RPMI7951 (cell line): ENCODE measurements around the gene RAD9A. TPM values are rescaled to one million over a fixed set of nuclear protein-coding genes. Genes with fewer than 3 reads are reported as not detected.
A peak's percentile ranks its signal among the peaks of the same experiment; 100 is the strongest.

Source experiments
- DNase-seq: peaks from one replicate; pipeline ENCODE4 v3.0.0-alpha.2; 2012; ENCODE audit warnings: low read depth
- total RNA-seq: library from RNA; depleted of rRNA; stranded (reverse); fragments of >200 nt; shearing (Covaris generic); gene quantifications from 2 replicates; pipeline ENCODE4 v1.2.3, GENCODE V29; 2014; rRNA removed

The RAD9A gene
- total RNA-seq = 8.5 and 13.8 TPM in 2 replicates

GRCh38 chr11:67391304-67392182 is at the start of gene RAD9A:
Gene RAD9A (plus strand): TSS chr11:67391986. CDS start chr11:67392045, 59 bp downstream.
- peak; percentile 94 for DNase-seq

GRCh38 chr11:67344264-67344663 is 47.5 kb upstream of the RAD9A start:
- no peak for DNase-seq

GRCh38 chr11:67345247-67345919 is 46.4 kb upstream of the RAD9A start:
- no peak for DNase-seq

- peak; percentile 57 for DNase-seq
Measured at GRCh38 chr11:67345920-67346819, 45.6 kb upstream of the RAD9A start.

GRCh38 chr11:67347964-67348749 is 43.6 kb upstream of the RAD9A start:
- DNase-seq = peak; percentile 74

- DNase-seq = no peak
Measured at GRCh38 chr11:67349036-67349435, 42.8 kb upstream of the RAD9A start.

GRCh38 chr11:67349457-67349856 is 42.3 kb upstream of the RAD9A start:
- DNase-seq = no peak

- DNase-seq = no peak
Measured at GRCh38 chr11:67349928-67350465, 41.8 kb upstream of the RAD9A start.

- DNase-seq = peak; percentile 69
Measured at GRCh38 chr11:67351275-67352005, 40.3 kb upstream of the RAD9A start.

- peak; percentile 54 for DNase-seq
Measured at GRCh38 chr11:67352546-67353316, 39.1 kb upstream of the RAD9A start.

- DNase-seq = peak; percentile 95
Measured at GRCh38 chr11:67353317-67354074, 38.3 kb upstream of the RAD9A start, which contains the start of gene POLD4. Gene POLD4 (minus strand): TSS chr11:67353546. CDS start chr11:67353399, 147 bp downstream.

GRCh38 chr11:67354075-67355022 is 37.4 kb upstream of the RAD9A start:
- peak; percentile 96 for DNase-seq

GRCh38 chr11:67355023-67355793 is 36.6 kb upstream of the RAD9A start:
- no peak for DNase-seq

- DNase-seq = no peak
Measured at GRCh38 chr11:67355794-67356386, 35.9 kb upstream of the RAD9A start.

- DNase-seq = no peak
Measured at GRCh38 chr11:67356387-67356863, 35.4 kb upstream of the RAD9A start.
